Nephron (organoid): ENCODE results near the gene MYO18B.

Source experiments
- H3K27ac Mint-ChIP-seq, 3 experiments: 2 replicates each; pipeline ENCODE4 v1.8.0; 2020; ENCODE audit warnings: mixed read lengths in 3 of 3, mild to moderate bottlenecking in 2 of 3, moderate library complexity in 1 of 3
- H3K27me3 Mint-ChIP-seq: 2 replicates; pipeline ENCODE4 v1.8.0; 2021; ENCODE audit warnings: low read depth, mild to moderate bottlenecking, moderate library complexity, mixed read lengths
- H3K36me3 Mint-ChIP-seq: 2 replicates; pipeline ENCODE4 v1.8.0; 2020; ENCODE audit warnings: low read depth, mixed read lengths
- H3K4me1 Mint-ChIP-seq: 2 replicates; pipeline ENCODE4 v1.8.0; 2020; ENCODE audit warnings: mixed read lengths
- H3K4me3 Mint-ChIP-seq, 3 experiments: 2 replicates each; pipeline ENCODE4 v1.8.0; 2020; ENCODE audit warnings: mild to moderate bottlenecking in 3 of 3, mixed read lengths in 3 of 3, moderate library complexity in 2 of 3
- H3K9me3 Mint-ChIP-seq: 2 replicates; pipeline ENCODE4 v1.8.0; 2020; ENCODE audit warnings: mixed read lengths
- CTCF ChIP-seq, 3 experiments: fragments of 200-600 bp; sonication (generic); IDR thresholded peaks; one replicate each; pipeline ENCODE4 v1.5.0; 2021; ENCODE audit warnings: antibody characterized with exemption in 3 of 3; ENCODE audit not compliant: unreplicated experiment in 3 of 3

The MYO18B gene

GRCh38 chr22:26056455-26057200, 314.6 kb downstream of the MYO18B start:
- no peak overlapping the region for H3K27ac Mint-ChIP-seq
- no peaks in the 10 kb centered on the region for H3K36me3 Mint-ChIP-seq
- H3K4me1 Mint-ChIP-seq: no peaks in the 10 kb centered on the region
- no peak for TF ChIP-seq CTCF (IDR thresholded peaks at IDR 0.05; ENCODE audit: unreplicated experiment in 3 of 3)
- peaks cover 14% of the 10 kb centered on the region for H3K27me3 Mint-ChIP-seq
- H3K4me3 Mint-ChIP-seq: no peak overlapping the region
- H3K9me3 Mint-ChIP-seq: no peaks in the 10 kb centered on the region

- no peak for TF ChIP-seq CTCF (IDR thresholded peaks at IDR 0.05; ENCODE audit: unreplicated experiment in 3 of 3)
- Mint-ChIP-seq H3K4me1 (no peaks in the 10 kb centered on the region), H3K27ac (no peak overlapping the region), H3K27me3 (peaks cover 14% of the 10 kb centered on the region), H3K4me3 (no peak overlapping the region), H3K9me3 (no peaks in the 10 kb centered on the region), H3K36me3 (no peaks in the 10 kb centered on the region)
Observed at GRCh38 chr22:26057731-26058130, 315.7 kb downstream of the MYO18B start.

GRCh38 chr22:26064048-26064447, 322.1 kb downstream of the MYO18B start:
- Mint-ChIP-seq H3K27ac (no peak overlapping the region), H3K36me3 (no peaks in the 10 kb centered on the region), H3K27me3 (peaks cover 20% of the 10 kb centered on the region), H3K4me3 (no peak overlapping the region), H3K9me3 (no peaks in the 10 kb centered on the region), H3K4me1 (peaks cover 12% of the 10 kb centered on the region)
- no peak for TF ChIP-seq CTCF (IDR thresholded peaks at IDR 0.05; ENCODE audit: unreplicated experiment in 3 of 3)

GRCh38 chr22:26065847-26066246, 323.9 kb downstream of the MYO18B start:
- Mint-ChIP-seq H3K27me3 (peaks cover 22% of the 10 kb centered on the region), H3K36me3 (no peaks in the 10 kb centered on the region), H3K4me1 (peaks cover 12% of the 10 kb centered on the region), H3K9me3 (no peaks in the 10 kb centered on the region), H3K27ac (peak overlapping the region; percentile 61 to 68 (median 65)), H3K4me3 (no peak overlapping the region)
- no peak for TF ChIP-seq CTCF (IDR thresholded peaks at IDR 0.05; ENCODE audit: unreplicated experiment in 3 of 3)

- Mint-ChIP-seq H3K4me3 (no peak overlapping the region), H3K27ac (peak overlapping the region; percentile 61 to 68 (median 65)), H3K4me1 (peaks cover 12% of the 10 kb centered on the region), H3K27me3 (peaks cover 19% of the 10 kb centered on the region), H3K9me3 (no peaks in the 10 kb centered on the region), H3K36me3 (no peaks in the 10 kb centered on the region)
- TF ChIP-seq CTCF (IDR thresholded peaks at IDR 0.05; ENCODE audit: unreplicated experiment in 3 of 3): no peak
Observed at GRCh38 chr22:26066534-26066933, 324.5 kb downstream of the MYO18B start.

GRCh38 chr22:26068571-26068970, 326.6 kb downstream of the MYO18B start:
- Mint-ChIP-seq H3K27me3 (peaks cover 19% of the 10 kb centered on the region), H3K9me3 (no peaks in the 10 kb centered on the region), H3K36me3 (no peaks in the 10 kb centered on the region), H3K27ac (no peak overlapping the region), H3K4me3 (no peak overlapping the region), H3K4me1 (peaks cover 12% of the 10 kb centered on the region)
- TF ChIP-seq CTCF (IDR thresholded peaks at IDR 0.05; ENCODE audit: unreplicated experiment in 3 of 3): no peak
